NCI-H82 treated with DMSO at 0.1 percent for 48 hours (cell line): ENCODE measurements around the gene TOR1B.
"Not testable (repeated sequence)": the region's sequence is repeated elsewhere in the genome, so short reads cannot be mapped to it uniquely, and the experiment has no call there.

Experiments used
- DNase-seq: peaks from one replicate; lab custom pipeline; 2025; ENCODE audit not compliant: unreplicated experiment; lab: John Stamatoyannopoulos, UW

The TOR1B gene

GRCh38 chr9:129776566-129776937 lies 26.4 kb upstream of the TOR1B start:
- no peak for DNase-seq

DNA sequence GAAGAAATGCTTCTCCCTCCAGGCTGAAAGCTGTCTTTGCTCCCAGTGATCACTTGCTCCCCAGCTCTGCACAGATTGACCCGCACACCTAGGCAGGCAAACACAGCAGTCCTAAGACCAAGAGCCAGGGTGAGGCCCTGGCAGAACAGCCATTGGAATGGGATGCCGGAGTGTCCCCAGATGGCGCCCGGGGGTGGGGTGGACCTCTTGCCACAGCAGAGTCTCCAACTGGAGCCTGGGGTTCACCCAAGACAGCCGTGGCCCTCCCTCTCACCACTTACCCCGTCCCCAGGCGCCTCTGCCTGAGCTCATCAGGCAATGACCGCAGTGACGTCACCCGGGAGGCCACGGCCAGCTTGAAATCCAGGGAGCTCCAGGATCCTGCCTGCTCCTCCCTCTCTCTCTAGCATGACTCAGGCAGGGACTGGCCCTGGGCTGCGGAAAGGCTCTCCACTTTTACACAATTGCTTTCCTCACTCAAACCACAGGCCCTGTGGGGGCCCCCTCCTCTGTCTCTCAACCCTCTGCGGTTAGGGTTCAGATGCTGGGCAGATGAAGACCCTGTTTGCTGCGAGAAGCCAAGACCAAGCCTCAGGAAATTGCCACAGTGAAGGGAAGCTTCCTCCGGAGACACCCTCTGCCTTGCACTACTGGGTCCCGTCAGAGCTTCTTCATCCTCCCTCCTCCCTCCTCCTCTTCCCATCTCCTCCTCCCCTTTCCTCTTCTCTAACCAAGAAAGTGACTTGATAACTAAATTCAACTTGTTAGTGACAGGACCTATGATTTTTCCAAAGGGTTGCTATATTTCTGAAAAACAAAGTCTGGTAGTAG lies 25.8 kb upstream of the TOR1B start:
- no peak for DNase-seq

GRCh38 chr9:129777769-129778130 lies 25.2 kb upstream of the TOR1B start:
- no peak for DNase-seq

DNA sequence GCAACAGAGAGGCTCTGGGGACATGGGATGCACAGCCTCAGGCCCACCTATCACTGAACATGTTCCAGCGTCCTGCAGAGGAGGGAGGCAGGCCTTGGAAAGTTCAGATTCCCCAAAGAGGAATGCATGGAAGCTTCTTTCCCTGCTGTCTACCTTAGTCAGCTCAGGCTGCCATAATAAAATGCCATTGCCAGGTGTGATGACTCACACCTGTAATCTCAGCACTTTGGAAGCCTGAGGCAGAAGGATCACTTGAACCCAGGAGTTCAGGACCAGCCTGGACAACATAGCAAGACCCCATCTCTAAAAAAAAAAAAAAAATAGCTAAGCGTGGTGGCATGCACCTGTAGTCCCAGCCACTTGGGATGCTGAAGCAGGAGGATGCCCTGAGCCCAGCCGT lies 24.5 kb upstream of the TOR1B start:
- no peak for DNase-seq

DNA sequence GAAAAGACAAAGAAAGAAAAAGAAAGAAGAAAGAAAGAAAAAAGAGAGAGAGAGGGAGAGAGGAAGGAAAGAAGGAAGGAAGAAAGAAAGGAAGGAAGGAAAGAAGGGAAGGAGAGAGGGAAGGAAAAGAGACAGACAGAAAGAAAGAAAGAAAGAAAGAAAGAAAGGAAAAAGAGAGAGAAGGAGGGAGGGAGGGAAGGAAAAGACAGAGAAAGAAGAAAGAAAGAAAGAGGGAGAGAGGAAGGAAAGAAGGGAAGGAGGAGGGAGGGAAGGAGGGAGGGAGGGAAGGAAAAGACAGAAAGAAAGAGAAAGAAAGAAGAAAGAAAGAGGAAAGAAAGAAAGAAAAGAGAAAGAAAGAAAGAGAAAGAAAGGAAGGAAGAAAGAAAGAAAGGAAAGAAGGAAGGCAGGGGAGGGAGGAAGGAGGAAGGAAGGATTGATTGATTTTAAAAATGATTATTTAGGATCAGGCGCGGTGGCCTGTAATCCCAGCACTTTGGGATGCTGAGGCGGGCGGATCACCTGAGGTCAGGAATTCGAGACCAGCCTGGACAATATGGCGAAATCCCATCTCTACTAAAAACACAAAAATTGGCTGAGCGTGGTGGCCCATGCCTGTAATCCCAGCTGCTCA lies 23.3 kb upstream of the TOR1B start:
- DNase-seq: no peak

DNA sequence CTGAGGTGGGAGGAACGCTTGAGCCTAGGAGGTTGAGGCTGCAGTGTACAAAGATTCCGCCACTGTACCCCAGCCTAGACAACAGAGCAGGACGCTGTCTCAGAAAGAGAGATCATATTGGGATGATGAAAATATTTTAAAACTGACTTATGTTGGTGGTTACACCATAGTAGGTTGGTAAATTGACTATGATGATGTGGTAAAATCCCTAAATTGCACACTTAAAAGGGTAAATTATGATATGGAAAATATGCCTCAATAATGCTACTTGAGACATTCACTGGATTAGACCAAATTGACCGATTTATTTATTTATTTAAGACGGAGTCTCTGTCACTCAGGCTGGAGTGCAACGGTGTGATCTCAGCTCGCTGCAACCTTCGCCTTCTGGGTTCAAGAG lies 21.9 kb upstream of the TOR1B start:
- no peak for DNase-seq

DNA sequence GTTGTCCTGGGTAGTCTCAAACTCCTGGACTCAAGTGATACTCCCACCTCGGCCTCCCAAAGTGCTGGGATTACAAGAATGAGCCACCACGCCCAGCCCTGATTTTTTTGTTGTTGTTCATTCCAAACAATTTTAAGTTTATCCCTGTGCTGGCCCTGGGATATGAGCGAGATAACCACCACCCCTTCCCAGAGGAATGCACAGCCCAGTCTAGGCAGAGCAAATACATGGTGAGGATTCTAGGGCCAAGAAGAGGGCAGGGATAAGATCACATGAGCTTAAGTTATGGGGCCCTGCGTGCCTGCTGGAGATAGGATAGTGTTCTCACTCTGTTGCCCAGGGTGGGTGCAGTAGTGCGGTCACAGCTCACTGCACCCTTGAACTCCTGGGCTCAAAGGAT lies 21.0 kb upstream of the TOR1B start:
- no peak for DNase-seq

- DNase-seq: peak; percentile 29
Observed at GRCh38 chr9:129783516-129784361, 19.2 kb upstream of the TOR1B start.

DNA sequence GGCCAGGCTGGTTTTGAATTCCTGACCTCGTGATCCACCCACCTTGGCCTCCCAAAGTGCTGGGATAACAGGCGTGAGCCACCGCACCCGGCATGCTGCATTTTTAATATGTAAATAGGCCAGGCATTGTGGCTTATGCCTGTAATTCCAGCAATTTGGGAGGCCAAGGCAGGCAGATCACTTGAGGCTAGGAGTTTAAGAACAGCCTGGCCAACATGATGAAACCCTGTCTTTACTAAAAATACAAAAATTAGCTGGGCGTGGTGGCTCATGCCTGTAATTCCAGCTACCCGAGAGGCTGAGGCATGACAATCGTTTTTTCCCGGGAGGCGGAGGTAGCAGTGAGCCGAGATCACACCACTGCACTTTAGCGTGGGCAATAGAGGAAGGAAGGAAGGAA lies 18.0 kb upstream of the TOR1B start:
- not testable (repeated sequence) for DNase-seq

GRCh38 chr9:129785866-129786265 lies 17.1 kb upstream of the TOR1B start:
- no peak for DNase-seq

- DNase-seq: no peak
Observed at GRCh38 chr9:129786481-129786880, 16.5 kb upstream of the TOR1B start.

GRCh38 chr9:129794549-129794948 lies 8.4 kb upstream of the TOR1B start:
- no peak for DNase-seq

DNA sequence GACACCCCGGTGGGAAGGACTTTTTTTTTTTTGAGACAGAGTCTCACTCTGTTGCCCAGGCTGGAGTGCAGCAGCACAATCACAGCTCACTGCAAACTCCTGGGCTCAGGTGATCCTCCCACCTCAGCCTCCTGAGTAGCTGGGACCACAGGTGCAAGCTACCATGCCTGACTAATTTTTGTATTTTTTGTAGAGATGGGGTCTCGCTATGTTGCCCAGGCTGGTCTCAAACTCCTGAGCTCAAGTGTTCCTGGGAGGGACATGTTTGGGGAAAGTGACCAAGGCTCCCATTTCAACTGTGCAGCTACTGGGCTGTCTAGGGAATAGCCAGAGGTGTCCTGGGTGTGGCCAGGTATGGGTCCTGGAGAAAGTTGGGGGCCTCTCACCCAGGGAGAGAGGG lies 7.0 kb upstream of the TOR1B start:
- DNase-seq: not testable (repeated sequence)

DNA sequence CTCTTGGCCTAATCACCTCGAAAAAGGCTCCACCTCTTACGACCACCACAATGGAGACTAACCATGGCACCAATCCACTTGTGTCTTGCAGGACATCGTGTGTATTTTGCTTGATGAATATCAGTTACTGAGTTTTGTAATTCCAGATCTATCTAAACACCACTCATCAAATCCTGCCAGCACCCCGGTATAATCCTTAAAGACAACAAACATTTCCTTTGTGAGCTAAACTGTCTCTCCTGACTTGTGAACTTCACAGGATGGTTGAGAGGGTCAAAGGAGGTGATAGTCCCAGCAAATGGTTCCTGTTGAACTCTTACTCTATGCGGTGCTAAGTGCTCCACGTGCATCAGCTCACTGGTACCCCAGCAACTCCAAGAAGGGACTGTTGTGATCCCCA lies 4.0 kb upstream of the TOR1B start:
- DNase-seq: no peak

DNA sequence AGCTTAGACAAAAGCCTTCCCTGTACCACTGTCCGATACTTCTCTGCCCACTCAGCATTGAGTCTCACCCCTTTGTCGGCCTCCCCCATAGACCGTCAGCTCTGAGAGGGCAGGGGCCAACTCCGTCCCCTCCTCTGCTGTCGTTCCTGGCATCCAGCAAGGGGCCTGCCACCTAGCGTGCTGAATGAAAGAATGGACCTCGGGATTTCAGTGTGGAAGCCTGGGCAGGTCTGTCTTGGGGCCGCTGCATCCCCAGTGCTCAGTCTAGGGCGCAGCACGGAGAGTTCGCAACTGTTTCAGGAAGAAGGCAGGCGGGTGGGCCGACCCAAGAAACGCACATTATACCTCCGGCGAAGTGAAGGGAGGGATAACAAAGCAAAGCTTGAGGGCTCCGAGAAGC lies 1.5 kb upstream of the TOR1B start:
- DNase-seq: no peak

GRCh38 chr9:129803676-129804060 lies 684 bp downstream of the TOR1B start:
- no peak for DNase-seq

DNA sequence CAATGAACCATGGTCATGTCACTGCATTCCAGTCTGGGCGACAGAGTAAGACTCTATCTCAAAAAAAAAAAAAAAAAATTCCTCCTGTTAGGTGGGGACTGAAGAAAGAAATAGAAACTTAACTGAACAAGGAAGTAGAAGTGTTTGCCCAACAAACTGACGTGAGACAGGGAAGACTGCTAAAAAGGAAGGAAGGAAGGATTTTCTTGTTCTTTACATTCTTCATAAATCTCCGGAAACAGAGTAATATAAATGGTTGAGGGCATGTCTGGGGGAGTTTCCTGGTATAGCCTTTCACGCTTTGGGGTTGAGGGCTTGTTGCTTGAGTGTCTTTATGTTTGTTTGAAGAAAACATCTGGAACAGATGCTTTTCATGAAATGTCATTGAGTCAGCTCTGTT lies 3.1 kb downstream of the TOR1B start:
- no peak for DNase-seq

GRCh38 chr9:129809346-129809745 lies 6.4 kb downstream of the TOR1B start:
- no peak for DNase-seq

GRCh38 chr9:129810116-129810515 lies 7.1 kb downstream of the TOR1B start:
- DNase-seq: no peak

- DNase-seq: no peak
Observed at GRCh38 chr9:129810788-129811187, 7.8 kb downstream of the TOR1B start.

GRCh38 chr9:129811967-129812363 lies 9.0 kb downstream of the TOR1B start:
- peak; percentile 92 for DNase-seq

- no peak for DNase-seq
Observed at GRCh38 chr9:129812385-129812784, 9.4 kb downstream of the TOR1B start.
